GM21447 (cell line): ENCODE data around the gene LYZL2.
"Not testable (repeated sequence)": the region's sequence is repeated elsewhere in the genome, so short reads cannot be mapped to it uniquely, and the experiment has no call there.

ENCODE experiments used
- ATAC-seq: cut with Tn5 transposase; IDR thresholded peaks from one replicate; pipeline ENCODE4 v1.9.1; 2021; ENCODE audit not compliant: unreplicated experiment

The LYZL2 gene

GRCh38 chr10:30639946-30640786 is 10.6 kb upstream of the LYZL2 start:
- ATAC-seq: no peak

- no peak for ATAC-seq
These were observed 8.4 kb upstream of the LYZL2 start for GRCh38 chr10:30637881-30638467.

- no peak for ATAC-seq
These were observed 1.6 kb upstream of the LYZL2 start for GRCh38 chr10:30631188-30631587.

- no peak for ATAC-seq
These were observed 1.0 kb upstream of the LYZL2 start for GRCh38 chr10:30630571-30630970.

- not testable (repeated sequence) for ATAC-seq
These were observed 977 bp downstream of the LYZL2 start for GRCh38 chr10:30628576-30628975.

GRCh38 chr10:30626837-30627236 is 2.7 kb downstream of the LYZL2 start:
- not testable (repeated sequence) for ATAC-seq

GRCh38 chr10:30626196-30626595 is 3.4 kb downstream of the LYZL2 start:
- not testable (repeated sequence) for ATAC-seq

- no peak for ATAC-seq
These were observed 4.5 kb downstream of the LYZL2 start for GRCh38 chr10:30625080-30625479.

- ATAC-seq: no peak
These were observed 9.6 kb downstream of the LYZL2 start for GRCh38 chr10:30619966-30620365.

GRCh38 chr10:30617070-30617469 is 12.5 kb downstream of the LYZL2 start:
- no peak for ATAC-seq

- ATAC-seq: not testable (repeated sequence)
These were observed 18.5 kb downstream of the LYZL2 start for GRCh38 chr10:30611041-30611440.

- ATAC-seq: no peak
These were observed 21.7 kb downstream of the LYZL2 start for GRCh38 chr10:30607814-30608213.

GRCh38 chr10:30606313-30606712 is 23.2 kb downstream of the LYZL2 start:
- no peak for ATAC-seq

GRCh38 chr10:30605341-30606121 is 24.0 kb downstream of the LYZL2 start:
- ATAC-seq: not testable (repeated sequence)

GRCh38 chr10:30603589-30603988 is 26.0 kb downstream of the LYZL2 start:
- ATAC-seq: no peak

GRCh38 chr10:30602747-30603146 is 26.8 kb downstream of the LYZL2 start:
- no peak for ATAC-seq

GRCh38 chr10:30600005-30600404 is 29.5 kb downstream of the LYZL2 start:
- ATAC-seq: no peak

GRCh38 chr10:30598105-30598776 is 31.3 kb downstream of the LYZL2 start:
- no peak for ATAC-seq

- not testable (repeated sequence) for ATAC-seq
These were observed 32.1 kb downstream of the LYZL2 start for GRCh38 chr10:30597433-30597824.

GRCh38 chr10:30596493-30597432 is 32.8 kb downstream of the LYZL2 start:
- ATAC-seq: not testable (repeated sequence)
